HFFc6 (cell line): ENCODE results near the gene PHPT1. TPM values are rescaled to one million over a fixed set of nuclear protein-coding genes. Genes with fewer than 3 reads are reported as not detected.
"Not testable (repeated sequence)": the region's sequence is repeated elsewhere in the genome, so short reads cannot be mapped to it uniquely, and the experiment has no call there.

ENCODE experiments used
- DNase-seq: peaks from one replicate; pipeline ENCODE4 v3.0.0-alpha.2; 2018
- H3K27ac Mint-ChIP-seq: 2 replicates; pipeline ENCODE4 v1.8.0; 2020; ENCODE audit warnings: mild to moderate bottlenecking, mixed read lengths
- H3K27me3 Mint-ChIP-seq: 2 replicates; pipeline ENCODE4 v1.8.0; 2021; ENCODE audit warnings: mild to moderate bottlenecking, moderate library complexity, mixed read lengths; ENCODE audit not compliant: insufficient read depth
- H3K36me3 Mint-ChIP-seq: 2 replicates; pipeline ENCODE4 v1.8.0; 2021; ENCODE audit warnings: low read depth, mixed read lengths
- H3K4me1 Mint-ChIP-seq: 2 replicates; pipeline ENCODE4 v1.8.0; 2020; ENCODE audit warnings: low read depth, mixed read lengths
- H3K4me3 Mint-ChIP-seq: 2 replicates; pipeline ENCODE4 v1.8.0; 2020; ENCODE audit warnings: mild to moderate bottlenecking, moderate library complexity, mixed read lengths
- H3K9me3 Mint-ChIP-seq: 2 replicates; pipeline ENCODE4 v1.8.0; 2020; ENCODE audit warnings: mild to moderate bottlenecking, mixed read lengths
- CTCF ChIP-seq: fragments of 200-600 bp; sonication (generic); IDR thresholded peaks from 2 replicates; pipeline ENCODE4 v1.5.0; 2021; ENCODE audit warnings: antibody characterized with exemption, mild to moderate bottlenecking
- total RNA-seq, 6 experiments: library from RNA; stranded (reverse); fragmentation: NEBNext Ultra II Directional; extraction: Animal tissue kit (Norgen Biotek cat#: 25700); gene quantifications; 2 replicates in 1 of 6; 3 replicates in 5 of 6; pipeline ENCODE4 v1.2.3, GENCODE V29; 2021

Gene PHPT1
- total RNA-seq, 6 experiments from 2014 or later: 156 to 181 (median 169) TPM

DNA sequence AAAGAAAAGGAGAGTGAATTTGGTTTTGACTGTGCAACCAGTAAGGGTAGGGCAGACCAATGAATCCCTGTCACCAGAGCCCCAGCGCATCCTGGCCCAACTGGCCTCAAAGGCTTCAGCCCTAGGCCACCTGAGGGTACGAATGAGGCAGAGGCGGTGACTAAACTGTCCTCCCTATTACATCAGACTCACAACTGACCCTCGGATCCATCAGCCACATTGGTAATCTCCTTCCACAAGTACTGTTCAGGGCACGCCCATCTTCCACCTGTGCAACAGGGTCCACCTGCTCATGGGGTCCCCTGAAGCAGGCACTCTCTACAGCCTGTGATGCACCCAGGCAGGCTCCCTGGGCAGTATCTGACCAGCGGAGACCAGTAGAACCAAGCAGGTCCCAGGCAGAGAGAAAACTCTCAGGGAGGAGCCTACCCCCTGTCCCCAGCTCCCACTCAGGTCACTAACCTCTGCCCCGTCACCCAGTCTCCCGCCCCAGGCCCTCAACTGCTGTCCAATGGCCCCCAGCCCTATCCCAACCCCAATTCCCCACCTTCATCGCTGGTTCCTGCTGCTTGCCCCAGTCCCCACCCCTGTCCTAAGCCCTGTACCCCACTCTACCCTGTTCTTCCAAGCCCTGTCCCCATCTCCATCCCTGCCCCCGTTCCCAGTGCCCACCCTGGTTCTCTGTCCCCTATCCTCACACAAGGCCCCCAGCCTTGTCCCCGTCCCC, 16.0 kb downstream of the PHPT1 start:
- Mint-ChIP-seq H3K27ac (peak overlapping the region; percentile 49; the same call in 1 of the 2 replicates), H3K4me3 (peak overlapping the region; percentile 86), H3K36me3 (peaks cover 16% of the 10 kb centered on the region), H3K9me3 (peaks cover 9% of the 10 kb centered on the region), H3K4me1 (peaks cover 12% of the 10 kb centered on the region), H3K27me3 (no peaks in the 10 kb centered on the region; the same call in 1 of the 2 replicates)
- TF ChIP-seq CTCF: no peak
- DNase-seq: no peak

DNA sequence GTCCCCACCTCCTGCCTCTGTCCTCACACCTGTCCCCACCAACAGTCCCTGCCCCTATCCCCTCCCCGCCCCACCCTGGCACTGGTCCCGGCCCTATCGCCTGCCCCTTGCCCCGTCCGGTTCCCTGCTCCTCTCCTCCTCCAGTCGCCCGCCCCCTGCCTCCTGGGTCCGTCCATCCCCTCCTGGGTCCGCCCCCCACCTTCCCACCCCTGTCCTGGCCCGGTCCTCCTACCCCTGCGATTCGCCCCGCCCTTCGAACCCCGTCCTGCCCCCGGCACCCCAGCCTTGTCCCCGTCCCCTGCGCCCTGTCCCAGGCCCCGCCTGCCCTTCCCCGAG, 16.5 kb downstream of the PHPT1 start:
- Mint-ChIP-seq H3K36me3 (peaks cover 16% of the 10 kb centered on the region), H3K4me1 (peaks cover 12% of the 10 kb centered on the region), H3K27me3 (no peaks in the 10 kb centered on the region; the same call in 1 of the 2 replicates), H3K27ac (peak overlapping the region; percentile 49; the same call in 1 of the 2 replicates), H3K4me3 (peak overlapping the region; percentile 86), H3K9me3 (peaks cover 13% of the 10 kb centered on the region)
- DNase-seq: no peak
- TF ChIP-seq CTCF: no peak

GRCh38 chr9:136866898-136867421, 17.8 kb downstream of the PHPT1 start:
- peak overlapping the region; percentile 67 for H3K4me3 Mint-ChIP-seq
- DNase-seq, H3K27me3 Mint-ChIP-seq, H3K27ac Mint-ChIP-seq: not testable (repeated sequence)
- H3K4me1 Mint-ChIP-seq: peaks cover 12% of the 10 kb centered on the region
- H3K36me3 Mint-ChIP-seq: peaks cover 16% of the 10 kb centered on the region
- peaks cover 23% of the 10 kb centered on the region for H3K9me3 Mint-ChIP-seq

- Mint-ChIP-seq H3K9me3 (peaks cover 28% of the 10 kb centered on the region), H3K36me3 (peaks cover 16% of the 10 kb centered on the region), H3K27me3 (no peaks in the 10 kb centered on the region; the same call in 1 of the 2 replicates), H3K27ac (peak overlapping the region; percentile 31; the same call in 1 of the 2 replicates), H3K4me3 (peak overlapping the region; percentile 46), H3K4me1 (peaks cover 12% of the 10 kb centered on the region)
- TF ChIP-seq CTCF: no peak
- DNase-seq: no peak
Observed at GRCh38 chr9:136867480-136867879, 18.3 kb downstream of the PHPT1 start.

- peak overlapping the region; percentile 46; the same call in 1 of the 2 replicates for H3K4me3 Mint-ChIP-seq
- peaks cover 32% of the 10 kb centered on the region for H3K9me3 Mint-ChIP-seq
- peak overlapping the region; percentile 31; the same call in 1 of the 2 replicates for H3K27ac Mint-ChIP-seq
- peaks cover 12% of the 10 kb centered on the region for H3K4me1 Mint-ChIP-seq
- H3K27me3 Mint-ChIP-seq: no peaks in the 10 kb centered on the region; the same call in 1 of the 2 replicates
- no peak for DNase-seq
- no peak for TF ChIP-seq CTCF
- H3K36me3 Mint-ChIP-seq: peaks cover 16% of the 10 kb centered on the region
Observed at GRCh38 chr9:136867917-136868316, 18.7 kb downstream of the PHPT1 start.

DNA sequence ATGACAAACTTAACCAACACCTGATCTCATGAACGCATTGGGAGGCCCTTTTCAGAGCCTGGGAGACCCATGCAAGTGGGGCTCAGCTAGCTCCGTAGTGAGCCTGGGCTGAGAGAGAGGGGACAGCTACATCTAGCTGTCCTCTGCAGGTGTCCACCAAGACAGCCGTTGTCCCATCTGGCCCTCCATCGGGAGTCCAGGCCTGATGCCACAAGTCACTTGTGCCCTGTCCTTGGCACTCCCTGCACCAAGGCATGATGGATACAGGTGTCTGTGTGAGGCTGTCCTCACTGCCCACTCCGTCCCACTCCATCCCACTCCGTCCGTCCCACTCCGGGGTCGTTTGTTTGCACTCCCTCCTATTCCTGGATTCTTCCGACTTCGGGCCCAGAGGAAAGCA, 19.4 kb downstream of the PHPT1 start:
- H3K27me3 Mint-ChIP-seq: no peaks in the 10 kb centered on the region; the same call in 1 of the 2 replicates
- H3K27ac Mint-ChIP-seq: no peak overlapping the region
- no peak overlapping the region; the same call in 1 of the 2 replicates for H3K4me3 Mint-ChIP-seq
- peaks cover 10% of the 10 kb centered on the region for H3K4me1 Mint-ChIP-seq
- peaks cover 40% of the 10 kb centered on the region for H3K9me3 Mint-ChIP-seq
- no peak for DNase-seq
- peaks cover 16% of the 10 kb centered on the region for H3K36me3 Mint-ChIP-seq
- no peak for TF ChIP-seq CTCF

GRCh38 chr9:136869611-136870010, 20.4 kb downstream of the PHPT1 start:
- Mint-ChIP-seq H3K36me3 (peaks cover 16% of the 10 kb centered on the region), H3K9me3 (peaks cover 41% of the 10 kb centered on the region)
- DNase-seq, H3K27me3 Mint-ChIP-seq, H3K27ac Mint-ChIP-seq, H3K4me3 Mint-ChIP-seq, H3K4me1 Mint-ChIP-seq: not testable (repeated sequence)
